Type B pancreatic cell (in vitro differentiated cells): ENCODE measurements around the gene SAP25. TPM values are rescaled to one million over a fixed set of nuclear protein-coding genes. Genes with fewer than 3 reads are reported as not detected.

ENCODE experiments used
- DNase-seq: peaks from one replicate; pipeline ENCODE4 v3.0.0; 2021; ENCODE audit warnings: mixed read lengths; ENCODE audit not compliant: unreplicated experiment; ENCODE audit errors: extremely low spot score
- H3K27ac Mint-ChIP-seq: 2 replicates; pipeline ENCODE4 v1.8.0; 2021; ENCODE audit warnings: mild to moderate bottlenecking, mixed read lengths
- H3K27me3 Mint-ChIP-seq: 2 replicates; pipeline ENCODE4 v1.8.0; 2021; ENCODE audit warnings: mixed read lengths
- H3K36me3 Mint-ChIP-seq: 2 replicates; pipeline ENCODE4 v1.8.0; 2021; ENCODE audit warnings: mixed read lengths
- H3K4me1 Mint-ChIP-seq: one replicate; pipeline ENCODE4 v1.8.0; 2021; ENCODE audit warnings: mixed read lengths; ENCODE audit not compliant: unreplicated experiment
- H3K4me3 Mint-ChIP-seq: 2 replicates; pipeline ENCODE4 v1.8.0; 2021; ENCODE audit warnings: mild to moderate bottlenecking, mixed read lengths
- H3K9me3 Mint-ChIP-seq: 2 replicates; pipeline ENCODE4 v1.8.0; 2021; ENCODE audit warnings: mixed read lengths
- total RNA-seq: library from RNA; stranded (reverse); gene quantifications from 2 replicates; pipeline ENCODE4 v1.2.1, GENCODE V29; 2021; ENCODE audit warnings: low replicate concordance
- TF ChIP-seq, protein P1 (sequence below): fragments of 200-600 bp; sonication (generic); conservative IDR thresholded peaks from 2 replicates; pipeline ENCODE4 v1.5.0; 2021; ENCODE audit warnings: antibody characterized with exemption, mild to moderate bottlenecking

The SAP25 gene
- total RNA-seq, 1 donor from 2014 or later: 5.6 TPM

DNA sequence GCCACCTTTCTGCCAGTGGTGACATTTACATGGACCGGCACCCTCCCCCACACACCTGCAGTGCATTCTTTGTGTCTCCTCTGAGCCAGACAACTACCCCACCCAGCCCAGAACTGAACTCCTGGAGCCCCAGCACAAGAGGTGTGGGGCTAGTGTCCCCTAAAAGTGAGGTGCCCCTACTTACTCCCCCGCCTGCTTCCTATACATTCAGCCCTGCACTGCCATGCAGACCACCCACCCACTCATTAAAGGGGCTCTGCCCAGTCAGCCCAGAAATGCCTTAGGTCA, 1.9 kb downstream of the SAP25 start:
- TF ChIP-seq, protein P1, sequence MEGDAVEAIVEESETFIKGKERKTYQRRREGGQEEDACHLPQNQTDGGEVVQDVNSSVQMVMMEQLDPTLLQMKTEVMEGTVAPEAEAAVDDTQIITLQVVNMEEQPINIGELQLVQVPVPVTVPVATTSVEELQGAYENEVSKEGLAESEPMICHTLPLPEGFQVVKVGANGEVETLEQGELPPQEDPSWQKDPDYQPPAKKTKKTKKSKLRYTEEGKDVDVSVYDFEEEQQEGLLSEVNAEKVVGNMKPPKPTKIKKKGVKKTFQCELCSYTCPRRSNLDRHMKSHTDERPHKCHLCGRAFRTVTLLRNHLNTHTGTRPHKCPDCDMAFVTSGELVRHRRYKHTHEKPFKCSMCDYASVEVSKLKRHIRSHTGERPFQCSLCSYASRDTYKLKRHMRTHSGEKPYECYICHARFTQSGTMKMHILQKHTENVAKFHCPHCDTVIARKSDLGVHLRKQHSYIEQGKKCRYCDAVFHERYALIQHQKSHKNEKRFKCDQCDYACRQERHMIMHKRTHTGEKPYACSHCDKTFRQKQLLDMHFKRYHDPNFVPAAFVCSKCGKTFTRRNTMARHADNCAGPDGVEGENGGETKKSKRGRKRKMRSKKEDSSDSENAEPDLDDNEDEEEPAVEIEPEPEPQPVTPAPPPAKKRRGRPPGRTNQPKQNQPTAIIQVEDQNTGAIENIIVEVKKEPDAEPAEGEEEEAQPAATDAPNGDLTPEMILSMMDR: no peak
- DNase-seq: no peak
- H3K36me3 Mint-ChIP-seq: no peaks in the 10 kb centered on the region
- peak overlapping the region; percentile 79 for H3K27ac Mint-ChIP-seq
- peaks cover 22% of the 10 kb centered on the region for H3K4me1 Mint-ChIP-seq
- peak overlapping the region; percentile 74 for H3K4me3 Mint-ChIP-seq
- H3K27me3 Mint-ChIP-seq: peaks cover 4% of the 10 kb centered on the region
- no peaks in the 10 kb centered on the region for H3K9me3 Mint-ChIP-seq

DNA sequence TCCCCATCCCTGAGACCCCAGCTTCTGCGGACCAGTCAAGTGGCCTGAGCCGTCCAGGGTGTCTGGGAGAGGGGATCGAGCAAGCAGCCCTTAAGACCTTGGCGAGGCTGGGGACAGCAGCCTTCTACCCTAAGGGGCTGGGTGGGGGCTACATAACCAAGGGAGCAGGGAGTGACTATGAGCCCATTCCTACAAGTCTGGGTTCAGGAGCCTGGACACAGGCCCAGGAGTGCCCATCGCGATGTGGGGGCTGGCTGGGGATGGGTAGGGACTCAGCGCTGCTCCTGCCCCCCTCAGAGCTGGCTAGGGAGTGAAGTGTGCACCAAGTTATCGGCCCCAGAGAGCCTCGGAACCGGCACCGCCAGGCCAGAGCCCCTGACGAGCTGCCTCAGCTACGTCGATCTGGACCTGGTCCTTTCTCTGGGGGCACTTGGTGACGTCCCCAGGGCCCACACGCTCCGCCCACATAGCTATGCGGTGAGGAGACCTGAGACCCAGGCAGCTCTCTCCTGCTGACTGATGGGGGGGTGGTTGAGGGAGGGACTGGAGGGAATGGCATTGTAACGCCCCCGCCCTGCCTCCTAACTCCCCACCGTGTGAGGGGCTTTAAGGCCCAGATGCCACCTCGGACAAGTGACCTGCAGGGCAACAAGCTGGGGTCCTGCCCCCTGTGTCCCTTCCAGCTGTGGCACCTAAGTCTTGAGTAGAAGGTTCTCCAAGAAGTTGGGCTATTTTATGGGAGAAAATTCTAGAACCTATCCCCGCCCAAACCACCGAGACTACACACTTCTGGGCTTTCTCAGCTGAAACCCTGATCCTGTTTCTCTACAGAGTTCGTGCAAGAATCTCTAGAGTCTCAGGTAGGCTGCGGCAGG, 2.5 kb downstream of the SAP25 start:
- no peaks in the 10 kb centered on the region for H3K9me3 Mint-ChIP-seq
- H3K4me3 Mint-ChIP-seq: peak overlapping the region; percentile 74
- H3K27ac Mint-ChIP-seq: peak overlapping the region; percentile 79
- TF ChIP-seq, protein P1: no peak
- peaks cover 4% of the 10 kb centered on the region for H3K27me3 Mint-ChIP-seq
- H3K36me3 Mint-ChIP-seq: no peaks in the 10 kb centered on the region
- DNase-seq: no peak
- H3K4me1 Mint-ChIP-seq: peaks cover 27% of the 10 kb centered on the region

DNA sequence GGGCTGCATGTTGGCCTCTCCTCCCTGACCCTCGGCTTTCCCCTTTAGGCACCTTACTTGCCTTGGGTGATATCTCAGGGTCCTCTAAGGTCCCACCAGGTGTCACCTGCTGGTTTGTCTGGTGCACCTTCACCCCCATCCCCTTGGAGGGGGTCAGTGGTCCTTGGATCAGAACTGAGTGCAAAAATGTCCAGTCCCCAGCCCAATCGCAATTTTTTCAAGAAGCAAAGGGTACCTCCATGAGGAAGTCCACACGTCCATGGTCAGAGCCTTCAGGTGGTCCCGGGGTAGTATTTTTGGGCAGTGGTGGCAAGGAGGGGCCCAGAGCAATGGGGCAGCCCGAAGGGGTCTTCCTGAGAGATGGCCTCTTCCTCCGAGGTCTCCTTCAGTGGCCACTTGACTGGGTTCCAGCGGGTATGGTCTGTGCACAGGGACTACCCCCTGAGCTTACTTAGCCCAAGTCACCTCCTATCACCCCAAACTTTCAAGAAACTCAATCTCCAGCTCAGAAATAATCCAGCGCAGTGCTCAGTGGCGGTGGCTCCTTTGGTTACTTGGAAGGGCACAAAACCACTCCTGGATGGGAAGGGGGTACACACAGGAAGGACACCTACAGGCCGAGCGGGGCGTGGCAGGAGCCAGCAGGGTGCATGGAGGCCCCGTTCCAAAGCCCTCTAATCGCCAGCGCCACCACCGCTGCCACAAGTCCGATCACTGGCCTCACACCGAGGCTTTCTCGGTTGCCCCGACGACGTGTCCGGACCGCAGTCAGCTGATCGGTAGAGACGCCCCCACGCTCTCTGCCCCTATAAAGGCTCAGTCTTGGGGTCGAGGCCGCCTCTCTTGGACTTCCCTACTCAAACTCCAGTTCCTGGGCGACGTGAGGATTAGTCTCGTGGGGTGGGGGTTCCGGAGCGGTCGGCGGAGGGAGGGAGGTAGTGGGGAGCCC, 4.5 kb downstream of the SAP25 start:
- peak overlapping the region; percentile 67 for H3K4me3 Mint-ChIP-seq
- DNase-seq: peak; percentile 73
- H3K36me3 Mint-ChIP-seq: no peaks in the 10 kb centered on the region
- H3K27ac Mint-ChIP-seq: peak overlapping the region; percentile 64
- H3K9me3 Mint-ChIP-seq: no peaks in the 10 kb centered on the region
- TF ChIP-seq, protein P1: peak; percentile 67
- peaks cover 28% of the 10 kb centered on the region for H3K4me1 Mint-ChIP-seq
- peaks cover 4% of the 10 kb centered on the region for H3K27me3 Mint-ChIP-seq

DNA sequence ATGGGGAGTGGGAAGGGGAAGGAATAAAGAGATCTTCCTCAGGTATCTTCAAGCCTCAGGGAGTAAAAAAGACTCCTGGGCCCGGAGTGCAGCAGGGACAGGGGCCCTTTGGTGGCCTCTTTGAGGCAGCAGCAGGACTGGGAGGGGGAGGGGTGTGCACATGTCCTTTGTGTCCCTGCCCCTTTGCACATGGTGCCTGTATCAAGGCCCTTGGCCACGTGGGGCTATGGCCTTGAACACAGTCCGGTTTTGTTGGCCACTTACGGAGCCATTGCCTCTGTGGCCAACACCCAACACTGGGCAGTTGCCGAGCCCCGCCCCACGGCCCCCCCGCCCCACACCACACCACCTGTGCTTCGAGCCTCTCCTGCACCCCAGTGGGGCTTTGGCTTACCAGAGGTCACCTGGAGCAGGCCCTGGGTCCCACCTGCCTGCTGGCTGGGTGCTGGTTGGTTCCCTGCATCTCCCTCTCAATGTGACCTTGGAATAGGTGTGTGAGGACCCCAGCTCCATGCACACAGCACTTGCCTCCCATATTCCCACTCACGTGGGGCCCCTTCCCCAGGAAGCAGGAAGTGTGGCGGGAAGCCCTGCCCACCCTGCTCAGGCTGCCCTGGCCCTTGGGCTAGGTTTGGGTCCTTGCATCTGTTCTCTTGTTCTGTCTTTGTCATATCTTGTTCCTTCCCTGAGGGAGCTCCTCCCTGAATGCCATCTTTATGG, 5.4 kb downstream of the SAP25 start:
- peak; percentile 65 for DNase-seq
- H3K9me3 Mint-ChIP-seq: no peaks in the 10 kb centered on the region
- peak overlapping the region; percentile 64 for H3K27ac Mint-ChIP-seq
- peaks cover 4% of the 10 kb centered on the region for H3K27me3 Mint-ChIP-seq
- peaks cover 34% of the 10 kb centered on the region for H3K4me1 Mint-ChIP-seq
- no peak overlapping the region for H3K4me3 Mint-ChIP-seq
- H3K36me3 Mint-ChIP-seq: no peaks in the 10 kb centered on the region
- TF ChIP-seq, protein P1: no peak

DNA sequence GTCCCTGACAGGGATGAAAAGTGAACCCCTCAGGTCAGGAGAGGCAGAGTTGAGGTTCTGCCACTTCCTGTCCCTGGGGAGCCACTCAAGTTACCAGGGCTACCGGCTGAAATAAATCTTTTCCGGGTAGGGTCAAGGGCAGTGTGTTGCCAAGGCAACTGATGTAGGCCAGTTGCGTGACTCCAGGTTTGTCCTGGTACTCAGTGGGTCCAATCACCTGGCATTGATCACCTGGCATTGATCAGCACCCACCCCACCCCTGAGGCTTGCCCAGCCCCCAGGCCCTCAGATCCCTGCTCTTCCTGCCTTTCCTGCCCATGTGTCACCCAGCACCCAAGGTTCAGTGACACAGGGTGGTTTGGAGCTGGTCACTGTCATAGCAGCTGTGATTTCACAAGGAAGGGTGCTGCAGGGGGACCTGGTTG, 5.9 kb downstream of the SAP25 start:
- peak overlapping the region; percentile 31 for H3K4me3 Mint-ChIP-seq
- H3K27me3 Mint-ChIP-seq: peaks cover 4% of the 10 kb centered on the region
- no peaks in the 10 kb centered on the region for H3K9me3 Mint-ChIP-seq
- H3K4me1 Mint-ChIP-seq: peaks cover 34% of the 10 kb centered on the region
- H3K27ac Mint-ChIP-seq: no peak overlapping the region
- TF ChIP-seq, protein P1: no peak
- H3K36me3 Mint-ChIP-seq: no peaks in the 10 kb centered on the region
- no peak for DNase-seq
